ENCODE data around the gene ZKSCAN5. TPM values are rescaled to one million over a fixed set of nuclear protein-coding genes. Genes with fewer than 3 reads are reported as not detected.

ZKSCAN5 gene
- polyA plus RNA-seq, 3 donors: 1.6 to 2.9 (median 2.2) TPM

DNA sequence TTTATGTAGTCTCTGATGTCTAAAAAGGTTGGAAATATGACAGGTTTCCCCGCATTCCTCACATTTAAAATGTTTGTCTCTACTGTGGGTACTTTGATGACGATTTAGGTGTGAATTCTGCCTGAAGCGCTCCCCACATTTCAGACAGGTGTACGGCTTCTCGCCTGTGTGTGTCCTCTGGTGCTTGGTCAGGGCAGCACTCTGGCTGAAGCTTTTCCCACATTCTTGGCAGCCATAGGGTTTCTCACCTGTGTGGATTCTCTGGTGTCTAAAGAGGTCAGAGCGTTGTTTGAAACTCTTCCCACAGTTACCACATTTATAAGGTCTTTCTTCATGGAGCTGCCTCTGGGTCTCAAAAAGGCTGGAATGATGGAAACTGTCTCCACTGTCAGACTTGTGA lies 10.6 kb upstream of the ZKSCAN5 start:
- Histone ChIP-seq H3K9ac (ENCODE audit: insufficient read depth, low read length, poor library complexity, severe bottlenecking) (no peak overlapping the region), H3K36me3 (replicated peaks in 1 of 2; ENCODE audit: control insufficient read depth in 1 of 2, insufficient read depth in 2 of 2, low read length in 2 of 2) (peaks cover 47 to 64% of the 10 kb centered on the region in 2 donors), H3K4me1 (ENCODE audit: control insufficient read depth in 1 of 2, insufficient read depth in 2 of 2, low read length in 2 of 2) (peaks cover 14 to 15% of the 10 kb centered on the region in 2 donors), H3K9me3 (replicated peaks in 1 of 2; ENCODE audit: control insufficient read depth in 1 of 2, insufficient read depth in 1 of 2, low read length in 2 of 2) (peaks cover 19 to 28% of the 10 kb centered on the region in 2 donors), H2AFZ (ENCODE audit: insufficient read depth, low read depth, low read length, poor library complexity, severe bottlenecking) (no peak overlapping the region), H3K4me2 (replicated peaks; ENCODE audit: extremely low read depth, low read length, poor library complexity, severe bottlenecking) (no peak overlapping the region), H3K27me3 (ENCODE audit: control insufficient read depth in 2 of 2, insufficient read depth in 2 of 2, low read length in 2 of 2) (no peaks in the 10 kb centered on the region), H3K79me2 (ENCODE audit: insufficient read depth, low read length) (peaks cover 66% of the 10 kb centered on the region), H4K20me1 (ENCODE audit: insufficient read depth, low read length) (peaks cover 82% of the 10 kb centered on the region), H3K27ac (ENCODE audit: low read depth in 1 of 2, low read length in 2 of 2) (no peak overlapping the region), H3K4me3 (replicated peaks in 1 of 3; ENCODE audit: low read depth in 2 of 3, low read length in 3 of 3) (no peak overlapping the region)
- H3K36me3 Mint-ChIP-seq: peaks cover 42 to 75% of the 10 kb centered on the region in 2 donors
- no peak overlapping the region for H3K4me3 Mint-ChIP-seq
- TF ChIP-seq, protein P1, sequence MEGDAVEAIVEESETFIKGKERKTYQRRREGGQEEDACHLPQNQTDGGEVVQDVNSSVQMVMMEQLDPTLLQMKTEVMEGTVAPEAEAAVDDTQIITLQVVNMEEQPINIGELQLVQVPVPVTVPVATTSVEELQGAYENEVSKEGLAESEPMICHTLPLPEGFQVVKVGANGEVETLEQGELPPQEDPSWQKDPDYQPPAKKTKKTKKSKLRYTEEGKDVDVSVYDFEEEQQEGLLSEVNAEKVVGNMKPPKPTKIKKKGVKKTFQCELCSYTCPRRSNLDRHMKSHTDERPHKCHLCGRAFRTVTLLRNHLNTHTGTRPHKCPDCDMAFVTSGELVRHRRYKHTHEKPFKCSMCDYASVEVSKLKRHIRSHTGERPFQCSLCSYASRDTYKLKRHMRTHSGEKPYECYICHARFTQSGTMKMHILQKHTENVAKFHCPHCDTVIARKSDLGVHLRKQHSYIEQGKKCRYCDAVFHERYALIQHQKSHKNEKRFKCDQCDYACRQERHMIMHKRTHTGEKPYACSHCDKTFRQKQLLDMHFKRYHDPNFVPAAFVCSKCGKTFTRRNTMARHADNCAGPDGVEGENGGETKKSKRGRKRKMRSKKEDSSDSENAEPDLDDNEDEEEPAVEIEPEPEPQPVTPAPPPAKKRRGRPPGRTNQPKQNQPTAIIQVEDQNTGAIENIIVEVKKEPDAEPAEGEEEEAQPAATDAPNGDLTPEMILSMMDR (IDR thresholded peaks at IDR 0.05): no peak
- peaks cover 18 to 32% (median 25%) of the 10 kb centered on the region in 7 donors for H3K9me3 Mint-ChIP-seq
- no CpG with 5 or more reads among the region's 6 CpGs for WGBS (ENCODE audit: insufficient coverage)
- no peak for DNase-seq
- no peak overlapping the region for H3K27ac Mint-ChIP-seq
- no peaks in the 10 kb centered on the region for H3K27me3 Mint-ChIP-seq (ENCODE audit: low read depth in 3 of 3)
- intact Hi-C loops (cut with micrococcal nuclease): no loop called here
- peaks cover 14% of the 10 kb centered on the region for H3K4me1 Mint-ChIP-seq

DNA sequence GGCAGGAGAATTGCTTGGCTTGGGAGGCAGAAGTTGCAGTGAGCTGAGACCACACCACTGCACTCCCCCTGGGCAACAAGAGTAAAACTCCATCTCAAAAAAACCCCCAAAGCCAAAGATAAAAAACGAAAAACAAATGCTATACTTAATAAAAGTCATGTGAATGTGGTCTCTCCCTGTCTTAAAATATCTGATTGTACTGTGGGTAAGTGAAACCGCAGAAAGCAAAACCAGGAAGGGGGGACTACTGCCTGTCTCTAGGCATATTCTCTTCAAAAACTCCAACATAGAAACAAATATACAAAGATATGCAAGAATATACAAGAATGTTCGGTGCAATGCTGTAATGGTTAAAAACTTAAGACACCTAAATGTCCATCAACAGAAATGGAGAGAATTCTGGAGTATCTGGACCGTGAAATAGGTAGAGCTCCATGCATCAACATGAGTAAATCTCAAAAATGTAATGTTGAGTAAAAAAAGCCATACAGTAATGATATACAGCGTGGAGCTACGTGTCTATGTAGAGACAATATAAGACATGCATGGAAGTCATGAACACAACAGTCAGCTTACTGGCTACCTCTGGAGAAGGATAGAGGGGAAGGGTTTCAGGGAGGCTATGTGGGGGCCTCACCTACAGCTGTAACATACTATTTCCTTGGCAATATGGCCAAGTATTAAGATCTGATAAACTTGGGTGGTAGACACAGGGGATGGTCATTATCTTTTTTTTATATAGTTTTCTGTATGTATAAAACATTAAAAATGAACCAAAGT lies 6.5 kb upstream of the ZKSCAN5 start:
- Histone ChIP-seq H3K79me2 (ENCODE audit: insufficient read depth, low read length) (peaks cover 85% of the 10 kb centered on the region), H3K4me3 (replicated peaks in 1 of 3; ENCODE audit: low read depth in 2 of 3, low read length in 3 of 3) (peak overlapping the region; percentile 71 to 100 (median 99)), H3K4me1 (ENCODE audit: control insufficient read depth in 1 of 2, insufficient read depth in 2 of 2, low read length in 2 of 2) (peaks cover 25 to 27% of the 10 kb centered on the region in 2 donors), H3K27me3 (ENCODE audit: control insufficient read depth in 2 of 2, insufficient read depth in 2 of 2, low read length in 2 of 2) (no peaks in the 10 kb centered on the region), H2AFZ (ENCODE audit: insufficient read depth, low read depth, low read length, poor library complexity, severe bottlenecking) (no peak overlapping the region), H4K20me1 (ENCODE audit: insufficient read depth, low read length) (peaks cover 55% of the 10 kb centered on the region), H3K4me2 (replicated peaks; ENCODE audit: extremely low read depth, low read length, poor library complexity, severe bottlenecking) (peak overlapping the region; percentile 91), H3K36me3 (replicated peaks in 1 of 2; ENCODE audit: control insufficient read depth in 1 of 2, insufficient read depth in 2 of 2, low read length in 2 of 2) (peaks cover 40 to 52% of the 10 kb centered on the region in 2 donors), H3K27ac (ENCODE audit: low read depth in 1 of 2, low read length in 2 of 2) (peak overlapping the region in 1 of 2 donors; percentile 100), H3K9me3 (replicated peaks in 1 of 2; ENCODE audit: control insufficient read depth in 1 of 2, insufficient read depth in 1 of 2, low read length in 2 of 2) (peaks cover 19 to 28% of the 10 kb centered on the region in 2 donors), H3K9ac (ENCODE audit: insufficient read depth, low read length, poor library complexity, severe bottlenecking) (peak overlapping the region; percentile 97)
- WGBS (ENCODE audit: insufficient coverage): no CpG with 5 or more reads among the region's 6 CpGs
- Mint-ChIP-seq H3K4me3 (peak overlapping the region; percentile 99 to 100), H3K9me3 (peaks cover 18 to 32% (median 26%) of the 10 kb centered on the region in 7 donors), H3K4me1 (peaks cover 23% of the 10 kb centered on the region), H3K27ac (peak overlapping the region in 4 of 7 donors; percentile 19 to 43 (median 34)), H3K36me3 (peaks cover 36 to 52% of the 10 kb centered on the region in 2 donors), H3K27me3 (ENCODE audit: low read depth in 3 of 3) (no peaks in the 10 kb centered on the region)
- DNase-seq: no peak
- TF ChIP-seq, protein P1 (IDR thresholded peaks at IDR 0.05): no peak
- intact Hi-C loops (cut with micrococcal nuclease): loop anchor here in 1 of 2 donors (2.0 kb wide), 1 partner anchor 25 kb away; the partner anchor contains the start of gene ZNF789

All from CD14-positive monocyte (primary cell).